Activated T-cell treated with anti-CD3 and anti-CD28 coated beads, Interleukin-2, amount 50 U/mL, for 4 hours (primary cell): ENCODE data around the gene ZBTB37. TPM values are rescaled to one million over a fixed set of nuclear protein-coding genes. Genes with fewer than 3 reads are reported as not detected.
"Not testable (repeated sequence)": the region's sequence is repeated elsewhere in the genome, so short reads cannot be mapped to it uniquely, and the experiment has no call there.

ENCODE experiments used
- ATAC-seq, 2 donors: fragments of 200-7000 bp; cut with Tn5 transposase; one replicate each; pipeline ENCODE4 v1.10.0; 2021
- DNase-seq: peaks from one replicate; pipeline ENCODE4 v3.0.0-alpha.2; 2020
- H3K27me3 Mint-ChIP-seq: one replicate; pipeline ENCODE4 v1.8.0; 2021; ENCODE audit warnings: low read depth, mixed read lengths
- H3K36me3 Mint-ChIP-seq: one replicate; pipeline ENCODE4 v1.8.0; 2022; ENCODE audit warnings: mixed read lengths; ENCODE audit not compliant: insufficient read depth
- H3K4me1 Mint-ChIP-seq: one replicate; pipeline ENCODE4 v1.8.0; 2021; ENCODE audit warnings: low read depth, mixed read lengths
- H3K4me3 Mint-ChIP-seq: one replicate; pipeline ENCODE4 v1.8.0; 2021; ENCODE audit warnings: mild to moderate bottlenecking, moderate library complexity, mixed read lengths
- H3K9me3 Mint-ChIP-seq: one replicate; pipeline ENCODE4 v1.8.0; 2021; ENCODE audit warnings: mixed read lengths
- total RNA-seq, 3 donors: library from RNA; stranded (reverse); gene quantifications; one replicate each; pipeline ENCODE4 v1.2.1, GENCODE V29; 2021

The ZBTB37 gene
- total RNA-seq, 3 donors from 2014 or later: 5.8 to 8.1 (median 7.7) TPM

DNA sequence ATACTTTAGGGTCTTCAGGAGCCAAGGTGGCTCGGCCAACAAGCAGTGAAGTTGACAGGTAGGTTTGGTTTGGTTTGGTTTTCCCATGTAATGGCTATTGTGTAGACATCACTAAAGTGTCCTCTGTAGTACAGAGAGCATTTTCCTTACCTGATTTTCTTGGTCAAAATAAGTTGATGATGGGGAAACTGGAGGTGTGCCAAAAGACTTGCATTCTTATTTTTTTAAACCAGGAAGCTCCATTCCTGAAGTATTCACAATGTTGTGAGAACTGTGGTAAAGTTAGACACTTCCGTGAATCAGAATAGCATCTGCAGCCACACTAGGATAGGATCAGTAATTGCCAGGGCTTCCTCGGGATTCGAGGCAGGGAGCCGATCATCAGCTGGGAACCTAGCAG, 2.9 kb downstream of the ZBTB37 start:
- ATAC-seq (no peak), DNase-seq (no peak)
- Mint-ChIP-seq H3K9me3 (no peaks in the 10 kb centered on the region), H3K27me3 (no peaks in the 10 kb centered on the region), H3K36me3 (peaks cover 33% of the 10 kb centered on the region), H3K4me1 (peaks cover 43% of the 10 kb centered on the region), H3K4me3 (peak overlapping the region; percentile 91)

DNA sequence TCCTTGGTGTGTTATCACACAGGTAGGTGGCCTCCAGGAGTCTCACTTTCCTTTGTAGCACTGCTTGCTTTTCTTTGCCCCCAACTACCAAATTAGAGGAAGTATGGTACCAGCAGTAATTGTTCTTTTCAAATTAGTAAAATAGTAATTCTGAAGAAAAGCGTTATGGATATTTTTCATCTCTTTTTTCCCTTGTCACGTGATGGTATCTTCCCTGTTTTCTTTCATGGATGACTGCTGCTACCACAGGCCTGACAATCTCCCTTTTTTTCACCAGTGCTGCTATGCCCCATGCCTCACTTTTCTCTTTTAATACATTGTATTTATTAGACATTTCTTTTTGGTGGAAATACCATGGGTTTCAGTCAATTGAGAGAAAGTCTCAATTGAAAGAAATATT, 3.3 kb downstream of the ZBTB37 start:
- ATAC-seq: no peak
- Mint-ChIP-seq H3K36me3 (peaks cover 32% of the 10 kb centered on the region), H3K27me3 (no peaks in the 10 kb centered on the region), H3K4me1 (peaks cover 43% of the 10 kb centered on the region), H3K9me3 (no peaks in the 10 kb centered on the region), H3K4me3 (no peak overlapping the region)
- DNase-seq: no peak

DNA sequence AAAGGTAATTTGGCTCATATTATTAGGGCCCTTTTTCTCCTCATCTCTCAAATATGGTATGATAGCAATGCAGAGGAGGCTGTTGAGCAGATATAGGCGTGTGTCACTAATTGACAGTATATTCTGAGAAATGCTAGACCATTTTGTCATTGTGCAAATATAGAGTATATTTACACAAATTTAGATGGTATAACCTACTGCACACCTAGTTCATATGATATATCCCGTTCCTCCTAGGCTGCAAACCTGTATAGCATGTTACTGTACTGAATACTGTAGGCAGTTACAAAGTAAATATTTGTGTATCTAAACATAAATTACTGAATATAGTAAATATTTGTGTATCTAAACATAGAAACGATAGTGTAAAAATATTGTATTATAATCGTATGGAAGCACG, 8.6 kb downstream of the ZBTB37 start:
- H3K4me1 Mint-ChIP-seq: peaks cover 12% of the 10 kb centered on the region
- DNase-seq (no peak), ATAC-seq (no peak)
- H3K27me3 Mint-ChIP-seq: no peaks in the 10 kb centered on the region
- H3K36me3 Mint-ChIP-seq: peaks cover 37% of the 10 kb centered on the region
- no peaks in the 10 kb centered on the region for H3K9me3 Mint-ChIP-seq
- H3K4me3 Mint-ChIP-seq: no peak overlapping the region

DNA sequence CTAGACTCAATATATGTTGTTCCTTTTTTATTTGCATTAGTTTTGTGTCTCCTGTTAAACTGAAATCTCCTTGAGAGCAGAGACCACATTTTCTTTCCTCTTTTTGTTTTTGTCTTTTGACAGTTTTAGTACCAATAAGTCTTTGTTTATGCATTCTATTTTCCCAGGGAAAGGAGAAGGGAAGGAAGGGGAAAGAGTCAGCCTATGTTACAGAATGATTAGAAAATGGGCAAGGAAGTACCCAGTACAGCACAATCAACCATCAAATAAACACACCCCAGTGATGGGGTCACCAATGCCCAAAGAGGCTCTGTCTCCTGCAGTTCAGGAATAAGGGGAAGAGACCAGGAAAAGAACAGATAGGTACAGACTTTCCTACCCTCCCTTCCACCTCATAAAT, 10.1 kb downstream of the ZBTB37 start:
- no peaks in the 10 kb centered on the region for H3K27me3 Mint-ChIP-seq
- no peak overlapping the region for H3K4me3 Mint-ChIP-seq
- H3K9me3 Mint-ChIP-seq: no peaks in the 10 kb centered on the region
- H3K36me3 Mint-ChIP-seq: peaks cover 37% of the 10 kb centered on the region
- no peak for DNase-seq
- no peak for ATAC-seq
- H3K4me1 Mint-ChIP-seq: peaks cover 3% of the 10 kb centered on the region

DNA sequence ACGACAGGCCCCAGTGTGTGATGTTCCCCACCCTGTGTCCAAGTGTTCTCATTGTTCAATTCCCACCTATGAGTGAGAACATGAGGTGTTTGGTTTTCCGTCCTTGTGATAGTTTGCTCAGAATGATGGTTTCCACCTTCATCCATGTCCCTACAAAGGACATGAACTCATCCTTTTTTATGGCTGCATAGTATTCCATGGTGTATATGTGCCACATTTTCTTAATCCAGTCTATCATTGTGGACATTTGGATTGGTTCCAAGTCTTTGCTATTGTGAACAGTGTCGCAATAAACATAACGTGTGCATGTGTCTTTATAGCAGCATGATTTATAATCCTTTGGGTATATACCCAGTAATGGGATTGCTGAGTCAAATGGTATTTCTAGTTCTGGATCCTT, 12.9 kb downstream of the ZBTB37 start:
- not testable (repeated sequence) for H3K4me1 Mint-ChIP-seq, H3K4me3 Mint-ChIP-seq, H3K9me3 Mint-ChIP-seq, DNase-seq, ATAC-seq, H3K27me3 Mint-ChIP-seq
- H3K36me3 Mint-ChIP-seq: peaks cover 33% of the 10 kb centered on the region

DNA sequence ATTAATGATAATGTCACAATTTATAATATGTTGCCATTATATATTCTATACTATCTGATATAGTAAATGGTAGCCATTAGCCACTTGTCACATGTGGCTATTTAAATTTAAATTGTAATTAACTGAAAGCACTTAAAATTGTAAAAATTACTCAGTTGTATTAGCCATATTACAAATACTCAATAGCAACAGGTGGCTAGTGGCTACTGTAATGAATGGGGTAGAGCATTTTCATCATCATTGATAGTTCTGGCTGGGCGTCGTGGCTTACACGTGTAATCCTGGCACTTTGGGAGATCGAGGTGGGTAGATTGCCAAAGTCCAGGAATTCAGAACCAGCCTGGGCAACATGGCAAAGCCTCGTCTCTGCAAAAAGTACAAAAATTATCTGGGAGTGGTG, 16.5 kb downstream of the ZBTB37 start:
- H3K36me3 Mint-ChIP-seq: peaks cover 32% of the 10 kb centered on the region
- DNase-seq (no peak), ATAC-seq (no peak)
- no peaks in the 10 kb centered on the region for H3K27me3 Mint-ChIP-seq
- no peak overlapping the region for H3K4me3 Mint-ChIP-seq
- H3K4me1 Mint-ChIP-seq: peaks cover 26% of the 10 kb centered on the region
- no peaks in the 10 kb centered on the region for H3K9me3 Mint-ChIP-seq

DNA sequence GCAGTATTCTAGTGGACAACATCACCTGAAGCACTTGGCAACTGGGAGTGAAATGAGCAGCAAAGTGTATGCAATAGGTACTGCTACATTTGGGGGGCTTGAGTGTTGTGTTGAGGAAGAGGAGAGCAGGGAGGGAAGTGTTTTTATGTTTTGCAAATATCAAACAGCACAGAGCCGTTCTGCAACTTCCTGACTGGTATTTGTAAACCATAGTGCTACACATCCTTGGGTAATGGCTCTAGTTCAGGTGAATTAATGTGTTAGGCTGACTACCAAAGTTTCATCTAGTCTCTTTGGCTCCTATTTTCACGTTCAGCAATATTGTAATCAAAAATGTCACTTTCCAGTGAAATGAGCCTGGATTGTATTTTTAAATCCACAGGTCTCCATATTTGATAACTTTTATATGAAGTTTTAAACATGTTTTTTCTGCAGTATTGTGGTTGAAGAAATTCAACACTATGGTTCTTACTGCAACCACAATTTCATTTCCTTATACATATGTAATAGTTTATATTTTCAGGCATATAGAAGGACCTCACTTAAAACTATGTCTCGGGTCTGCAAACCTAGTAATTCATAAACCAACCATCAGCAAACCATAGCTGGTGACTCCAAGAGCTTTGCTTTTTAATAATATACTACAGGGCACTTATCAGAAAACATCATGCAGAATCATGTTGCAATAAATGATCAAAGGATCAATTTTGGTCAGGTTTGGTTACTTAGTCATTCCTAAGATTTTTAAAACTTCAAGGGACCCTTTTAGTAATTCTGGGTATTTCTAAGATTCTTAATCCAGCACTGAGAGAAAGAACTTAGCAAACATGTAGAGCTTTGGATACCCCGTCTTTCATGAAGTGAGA, 18.8 kb downstream of the ZBTB37 start:
- Mint-ChIP-seq H3K4me3 (no peak overlapping the region), H3K4me1 (peaks cover 31% of the 10 kb centered on the region), H3K27me3 (no peaks in the 10 kb centered on the region), H3K36me3 (peaks cover 37% of the 10 kb centered on the region), H3K9me3 (no peaks in the 10 kb centered on the region)
- DNase-seq (no peak), ATAC-seq (peak in 1 of 2 donors; percentile 14)

DNA sequence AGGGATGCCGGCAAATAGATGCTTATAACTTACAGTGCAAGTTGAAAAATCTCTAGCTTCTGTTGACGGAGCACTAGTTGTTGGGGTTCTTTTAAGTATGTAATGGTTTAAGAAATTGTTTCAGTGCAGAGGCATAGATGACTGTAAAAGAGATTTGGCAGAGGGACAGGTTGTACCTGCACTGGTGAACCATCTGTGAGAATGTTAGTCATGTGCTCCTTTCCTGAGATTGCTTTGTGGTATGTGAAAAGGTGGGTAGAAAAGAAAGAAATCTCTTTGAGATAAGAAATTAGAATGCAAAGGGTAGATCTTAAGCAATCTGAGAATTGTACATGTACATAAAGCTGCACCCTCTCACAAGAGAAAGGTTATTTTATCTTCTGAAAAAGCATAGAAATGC, 19.4 kb downstream of the ZBTB37 start:
- Mint-ChIP-seq H3K27me3 (no peaks in the 10 kb centered on the region), H3K36me3 (peaks cover 41% of the 10 kb centered on the region), H3K4me3 (no peak overlapping the region), H3K4me1 (peaks cover 34% of the 10 kb centered on the region), H3K9me3 (no peaks in the 10 kb centered on the region)
- peak; percentile 78 to 84 for ATAC-seq
- DNase-seq: no peak

DNA sequence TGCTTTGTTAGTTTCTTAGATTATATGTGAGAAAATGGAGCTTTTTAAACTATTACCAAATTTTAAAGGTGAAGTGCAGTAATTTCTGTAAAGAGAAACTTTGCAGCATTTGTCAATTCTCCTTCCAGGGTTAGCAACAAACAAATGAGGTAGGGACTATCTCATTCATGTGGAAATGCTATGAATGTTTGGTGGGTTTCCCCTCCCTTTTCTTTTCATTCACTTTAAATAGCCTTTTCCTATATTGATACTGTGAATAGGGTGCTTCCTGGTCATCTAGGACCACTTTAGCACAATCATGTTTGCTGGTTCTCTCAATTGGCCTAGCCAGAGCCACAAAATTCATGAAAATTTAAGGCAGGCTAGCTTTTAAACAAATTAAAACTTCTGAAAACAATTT, 20.6 kb downstream of the ZBTB37 start:
- no peak overlapping the region for H3K4me3 Mint-ChIP-seq
- ATAC-seq: no peak
- H3K36me3 Mint-ChIP-seq: peaks cover 44% of the 10 kb centered on the region
- H3K9me3 Mint-ChIP-seq: no peaks in the 10 kb centered on the region
- peaks cover 34% of the 10 kb centered on the region for H3K4me1 Mint-ChIP-seq
- H3K27me3 Mint-ChIP-seq: no peaks in the 10 kb centered on the region
- no peak for DNase-seq

DNA sequence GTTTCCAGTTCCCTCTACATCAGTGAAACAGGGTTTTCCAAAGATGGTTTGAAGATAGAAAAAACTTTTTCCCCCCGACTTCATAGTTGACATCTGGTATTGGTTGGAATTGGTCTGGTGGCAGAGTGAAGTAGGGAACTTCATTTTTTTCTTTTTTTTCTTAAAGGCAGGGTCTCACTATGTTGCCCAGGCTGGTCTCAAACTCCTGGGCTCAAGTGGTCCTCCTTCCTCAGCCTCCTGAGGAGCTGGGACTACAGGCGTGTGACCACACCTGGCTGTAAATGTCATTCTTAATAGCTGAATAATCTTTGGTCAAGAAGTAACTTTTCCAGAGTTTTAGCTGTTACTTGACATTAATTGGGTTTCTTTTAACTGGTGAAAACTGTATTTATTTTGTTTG, 21.7 kb downstream of the ZBTB37 start:
- no peak for DNase-seq
- Mint-ChIP-seq H3K4me1 (peaks cover 34% of the 10 kb centered on the region), H3K9me3 (no peaks in the 10 kb centered on the region), H3K4me3 (no peak overlapping the region), H3K36me3 (peaks cover 51% of the 10 kb centered on the region), H3K27me3 (no peaks in the 10 kb centered on the region)
- ATAC-seq: no peak

DNA sequence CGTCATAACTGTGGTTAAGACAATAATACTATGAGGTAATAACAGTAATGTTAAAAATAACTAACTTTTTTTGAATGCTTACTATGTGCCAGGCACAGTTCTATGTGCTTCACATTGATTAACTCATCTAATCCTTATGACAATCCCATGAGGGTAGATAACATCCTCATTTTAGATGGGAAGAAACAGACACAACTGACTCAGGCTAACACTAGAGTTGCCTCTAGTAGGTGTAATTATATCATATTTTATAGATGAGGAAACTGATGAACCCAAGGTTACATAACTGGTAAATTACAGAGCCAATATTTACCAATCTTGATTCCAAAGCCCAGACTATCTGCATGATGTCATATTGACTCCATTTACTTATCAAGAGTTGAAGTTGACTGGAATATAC, 25.4 kb downstream of the ZBTB37 start:
- Mint-ChIP-seq H3K4me3 (no peak overlapping the region), H3K27me3 (no peaks in the 10 kb centered on the region), H3K36me3 (peaks cover 30% of the 10 kb centered on the region), H3K4me1 (peaks cover 8% of the 10 kb centered on the region), H3K9me3 (no peaks in the 10 kb centered on the region)
- ATAC-seq: no peak
- no peak for DNase-seq

DNA sequence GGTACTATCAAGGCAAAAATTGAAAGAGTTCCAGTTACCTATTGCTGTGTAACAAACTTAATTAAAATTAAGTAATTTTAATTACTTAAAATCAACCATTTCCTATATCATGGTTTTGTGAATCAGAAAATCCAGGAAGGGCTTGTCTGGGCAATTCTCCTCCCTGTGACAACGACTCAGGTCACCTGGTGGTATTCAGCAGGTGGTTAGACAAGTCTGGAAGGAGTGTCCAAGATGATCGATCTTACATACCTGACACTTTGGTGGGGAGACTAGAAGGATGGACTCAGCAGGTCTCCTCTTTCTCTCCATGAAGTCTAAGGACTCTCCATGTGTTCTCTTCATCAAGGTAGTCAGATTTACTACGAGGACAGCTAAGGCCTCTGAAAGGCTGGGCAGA, 26.0 kb downstream of the ZBTB37 start:
- H3K4me1 Mint-ChIP-seq: peaks cover 9% of the 10 kb centered on the region
- H3K27me3 Mint-ChIP-seq: no peaks in the 10 kb centered on the region
- H3K9me3 Mint-ChIP-seq: no peaks in the 10 kb centered on the region
- no peak overlapping the region for H3K4me3 Mint-ChIP-seq
- peaks cover 28% of the 10 kb centered on the region for H3K36me3 Mint-ChIP-seq
- DNase-seq: no peak
- ATAC-seq: no peak

DNA sequence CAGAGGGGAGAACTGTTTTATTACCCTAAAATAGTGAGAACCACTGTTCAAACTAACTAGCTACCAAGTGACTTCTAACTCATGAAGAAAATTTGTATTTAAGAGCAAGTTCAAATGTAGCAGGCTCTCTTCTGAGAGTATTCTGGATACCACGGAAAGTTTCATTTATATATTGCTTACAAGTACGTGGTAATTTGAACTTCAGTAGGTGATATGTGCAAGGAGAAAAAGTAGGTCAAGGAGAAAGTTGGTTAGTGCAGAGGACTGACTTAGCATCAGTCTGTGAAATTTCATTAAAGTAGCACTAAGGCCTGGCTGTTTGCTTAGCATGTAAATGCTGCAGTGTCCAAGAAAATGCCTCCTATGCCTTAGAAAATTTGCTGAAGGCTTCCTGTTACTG, 32.2 kb downstream of the ZBTB37 start:
- ATAC-seq (no peak), DNase-seq (no peak)
- no peaks in the 10 kb centered on the region for H3K27me3 Mint-ChIP-seq
- H3K4me3 Mint-ChIP-seq: no peak overlapping the region
- H3K9me3 Mint-ChIP-seq: no peaks in the 10 kb centered on the region
- H3K36me3 Mint-ChIP-seq: peaks cover 8% of the 10 kb centered on the region
- H3K4me1 Mint-ChIP-seq: peaks cover 10% of the 10 kb centered on the region

DNA sequence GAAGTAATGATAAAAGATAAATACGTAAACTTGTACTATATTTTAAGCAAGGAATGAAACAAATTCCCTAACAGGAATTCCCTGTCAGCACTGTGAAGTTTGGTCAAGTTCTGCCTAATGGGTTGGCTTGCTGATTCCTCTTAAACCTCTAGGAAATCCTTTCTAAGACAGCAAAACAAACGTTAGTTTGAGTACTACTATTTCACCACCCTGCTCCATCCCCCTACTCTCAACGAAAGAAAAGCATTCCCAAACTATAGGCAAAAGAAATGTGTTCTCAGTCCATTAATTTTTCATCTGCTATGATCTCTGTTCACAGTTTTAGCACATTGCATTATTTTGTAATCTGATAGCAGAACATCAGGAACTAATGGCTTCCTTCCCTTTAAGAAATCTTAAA, 32.8 kb downstream of the ZBTB37 start:
- no peaks in the 10 kb centered on the region for H3K9me3 Mint-ChIP-seq
- H3K36me3 Mint-ChIP-seq: peaks cover 12% of the 10 kb centered on the region
- ATAC-seq (no peak), DNase-seq (no peak)
- no peak overlapping the region for H3K4me3 Mint-ChIP-seq
- no peaks in the 10 kb centered on the region for H3K27me3 Mint-ChIP-seq
- peaks cover 10% of the 10 kb centered on the region for H3K4me1 Mint-ChIP-seq

DNA sequence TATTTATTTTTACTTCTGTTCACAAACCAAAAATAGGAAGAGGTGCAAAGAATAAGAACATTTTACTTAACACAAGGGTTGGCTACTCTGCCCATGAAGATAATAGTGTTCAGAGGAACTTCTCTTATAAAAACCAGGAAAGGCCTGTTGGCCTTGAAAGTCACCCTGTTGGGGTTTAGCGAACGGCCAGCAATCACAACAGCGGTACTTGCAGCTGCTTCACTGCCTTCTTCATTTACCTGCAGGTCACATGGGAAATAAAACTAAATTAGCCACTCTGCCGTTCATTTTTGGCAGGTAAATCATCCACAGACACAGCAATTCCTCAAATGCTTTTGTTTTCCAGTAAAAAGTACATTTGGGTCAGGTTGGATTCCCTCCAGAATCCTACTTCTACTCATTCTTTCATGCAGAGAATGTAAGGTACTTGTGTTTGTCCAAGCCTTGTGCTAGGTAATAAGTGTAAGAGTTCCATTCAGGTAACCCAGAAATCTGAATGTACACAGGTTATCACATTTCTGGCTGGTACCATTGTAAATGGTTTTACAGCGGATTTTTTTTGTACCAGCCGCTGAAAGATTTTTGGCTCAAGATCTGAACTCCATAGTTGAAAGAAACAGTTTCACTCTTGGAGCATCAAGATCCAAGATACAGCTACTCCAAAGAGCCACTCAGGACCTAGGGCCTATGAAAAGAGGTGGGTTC, 35.8 kb downstream of the ZBTB37 start:
- Mint-ChIP-seq H3K9me3 (no peaks in the 10 kb centered on the region), H3K36me3 (peaks cover 13% of the 10 kb centered on the region), H3K27me3 (no peaks in the 10 kb centered on the region), H3K4me1 (peaks cover 10% of the 10 kb centered on the region), H3K4me3 (no peak overlapping the region)
- DNase-seq: no peak
- no peak for ATAC-seq
